Activated CD8-positive, alpha-beta memory T cell treated with anti-CD3 and anti-CD28 coated beads for 1 hour (primary cell): ENCODE data around the gene TRMT13.
"Not testable (repeated sequence)": the region's sequence is repeated elsewhere in the genome, so short reads cannot be mapped to it uniquely, and the experiment has no call there.

ENCODE experiments used
- DNase-seq, 2 donors: peaks; one replicate each; pipeline ENCODE4 v3.0.0-alpha.2; 2020; ENCODE audit warnings: low read depth in 1 of 2; ENCODE audit errors: extremely low read depth in 1 of 2

The TRMT13 gene

DNA sequence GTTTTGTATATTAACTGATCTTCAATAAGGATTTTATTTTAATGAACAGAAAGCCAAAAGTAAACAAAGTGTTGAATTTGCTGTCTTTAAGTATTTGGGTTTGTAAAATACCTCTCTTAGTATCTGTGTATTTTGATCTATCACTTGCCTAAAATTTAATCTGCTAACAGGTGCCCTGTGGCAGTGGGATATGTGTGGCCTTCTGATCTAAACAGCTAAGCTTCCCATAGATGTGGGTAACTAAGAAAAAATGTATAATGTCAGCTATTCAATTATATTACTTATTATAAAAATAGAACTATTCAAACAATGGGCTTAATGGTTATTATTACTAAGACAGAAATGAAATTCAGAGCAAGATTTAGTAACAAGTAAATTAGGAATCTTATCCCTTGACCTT, 29.9 kb downstream of the TRMT13 start:
- no peak for DNase-seq

DNA sequence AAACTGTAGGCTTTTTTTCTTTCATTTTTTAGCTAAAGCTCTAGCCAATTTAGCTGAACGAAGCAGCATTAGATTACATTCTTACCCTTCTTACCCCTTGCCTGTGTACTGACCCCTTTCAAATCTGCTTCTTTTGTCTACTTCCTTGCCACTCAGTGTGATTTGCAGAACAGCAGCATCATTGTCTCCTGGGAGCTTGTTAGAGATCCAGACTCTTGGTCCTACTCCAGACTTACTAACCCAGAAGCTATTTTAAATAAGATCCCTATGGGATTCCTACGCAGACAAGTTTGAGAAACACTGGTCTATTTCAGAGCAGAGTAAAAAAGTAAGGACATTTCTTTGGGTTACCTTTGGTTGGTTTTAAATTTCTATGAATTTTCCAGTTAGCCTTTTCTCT, 31.3 kb downstream of the TRMT13 start:
- no peak for DNase-seq

DNA sequence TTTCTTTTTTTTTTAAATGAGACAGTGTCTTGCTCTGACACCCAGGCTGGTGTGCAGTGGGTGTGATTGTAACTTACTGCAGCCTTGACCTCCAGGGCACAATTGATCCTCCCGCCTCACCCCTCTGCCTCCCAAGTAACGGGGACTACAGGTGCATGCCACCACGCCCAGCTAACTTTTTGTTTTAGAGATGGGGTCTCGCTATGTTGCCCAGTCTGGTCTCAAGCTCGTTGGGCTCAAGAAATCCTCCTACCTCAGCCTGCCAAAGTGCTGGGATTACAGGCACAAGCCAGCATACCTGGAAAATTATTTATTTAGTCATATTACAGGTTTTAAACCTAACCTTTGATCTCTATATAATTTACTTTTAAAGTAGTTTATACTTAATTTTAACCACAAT, 31.7 kb downstream of the TRMT13 start:
- DNase-seq, result no peak

DNA sequence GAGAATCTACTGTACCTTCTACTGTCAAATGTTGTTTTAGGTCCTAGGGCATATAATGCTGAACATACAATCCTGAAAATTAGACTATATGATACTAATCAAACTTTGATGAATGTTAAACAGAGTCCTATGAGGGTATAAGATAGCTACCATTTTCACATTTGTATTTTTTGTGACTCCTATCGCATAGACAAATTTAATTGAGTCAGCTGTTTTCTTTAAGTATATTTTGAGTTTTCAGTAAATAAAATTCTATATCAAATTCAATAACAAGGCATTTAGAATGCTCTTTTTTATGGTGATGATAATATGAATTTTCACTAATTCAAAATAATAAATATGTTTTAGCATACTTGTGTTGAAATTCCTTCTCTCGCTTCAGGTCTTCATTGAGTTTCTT, 35.1 kb downstream of the TRMT13 start:
- no peak for DNase-seq

DNA sequence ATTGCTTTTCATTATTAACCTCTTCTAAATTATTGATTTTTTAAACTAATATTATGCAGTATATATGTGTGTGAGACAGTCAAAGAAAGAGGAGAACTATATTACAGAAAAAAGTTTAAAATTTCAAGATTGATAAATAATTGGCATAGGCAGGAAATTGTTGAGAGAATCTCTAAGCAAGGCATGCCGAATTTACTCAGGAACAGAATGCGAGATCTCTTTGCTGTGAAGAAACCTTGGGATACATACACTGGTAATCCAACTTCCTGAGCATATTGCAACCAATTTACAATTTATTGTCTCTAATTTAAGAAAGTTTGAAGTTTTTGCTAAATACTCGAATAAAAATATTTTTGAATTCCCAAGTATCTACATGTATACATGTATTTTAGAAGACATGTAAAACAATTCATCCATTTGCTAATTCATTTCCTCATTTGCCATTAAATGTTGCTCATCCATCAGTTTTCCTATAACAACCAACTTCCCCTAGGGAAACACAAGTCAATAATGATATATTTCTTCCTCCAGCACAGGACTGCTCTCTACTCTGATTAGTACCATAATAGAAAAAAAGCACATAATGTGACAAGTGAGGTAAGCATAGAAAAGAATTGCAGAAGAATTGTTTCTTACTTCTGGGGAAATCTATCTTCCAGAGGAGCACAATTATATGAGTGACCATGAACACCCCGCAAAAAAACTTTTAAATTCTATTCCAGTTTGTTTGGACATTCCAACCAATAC, 44.5 kb downstream of the TRMT13 start:
- no peak for DNase-seq

DNA sequence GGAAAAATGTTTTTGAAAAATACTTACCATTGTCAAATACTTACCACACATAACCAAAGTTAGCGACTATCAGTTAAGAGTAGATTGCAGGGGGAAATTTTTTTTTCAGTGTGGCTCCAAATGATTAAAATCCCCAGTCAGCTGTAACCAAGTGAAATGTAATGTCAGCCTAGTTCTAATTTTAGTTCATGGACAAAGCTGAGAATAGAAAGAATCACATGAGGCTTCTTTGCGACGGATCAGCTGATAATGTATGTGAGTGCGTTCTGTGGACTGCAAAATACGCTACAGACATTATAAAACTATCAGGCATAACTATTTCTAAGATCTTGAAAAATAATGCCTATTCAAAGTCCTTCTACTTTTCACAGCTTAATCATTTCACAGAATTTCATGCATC, 45.1 kb downstream of the TRMT13 start, which contains the start of gene LRRC39:
TSS of gene LRRC39 (minus strand) at position 166 of the 400 bp plus-strand sequence. CDS start 9,740 bp downstream, outside the sequence.
- no peak for DNase-seq

DNA sequence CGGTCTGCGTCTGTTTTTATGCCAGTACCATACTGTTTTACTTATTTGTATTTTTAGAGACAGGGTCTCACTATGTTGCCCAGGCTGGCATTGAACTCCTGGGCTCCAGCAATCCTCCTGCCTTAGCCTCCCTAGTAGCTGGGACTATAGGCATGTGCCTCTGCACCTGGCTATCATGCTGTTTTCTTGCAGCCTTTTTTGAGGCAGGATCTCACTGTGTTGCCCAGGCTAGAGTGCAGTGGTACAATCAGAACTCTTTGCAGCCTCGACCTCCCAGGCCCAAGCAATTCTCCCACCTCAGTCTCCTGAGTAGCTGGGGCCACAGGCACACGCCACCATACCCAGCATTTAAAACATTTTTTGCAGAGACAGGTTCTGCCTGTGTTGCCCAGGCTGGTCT, 50.4 kb downstream of the TRMT13 start:
- DNase-seq, result no peak

DNA sequence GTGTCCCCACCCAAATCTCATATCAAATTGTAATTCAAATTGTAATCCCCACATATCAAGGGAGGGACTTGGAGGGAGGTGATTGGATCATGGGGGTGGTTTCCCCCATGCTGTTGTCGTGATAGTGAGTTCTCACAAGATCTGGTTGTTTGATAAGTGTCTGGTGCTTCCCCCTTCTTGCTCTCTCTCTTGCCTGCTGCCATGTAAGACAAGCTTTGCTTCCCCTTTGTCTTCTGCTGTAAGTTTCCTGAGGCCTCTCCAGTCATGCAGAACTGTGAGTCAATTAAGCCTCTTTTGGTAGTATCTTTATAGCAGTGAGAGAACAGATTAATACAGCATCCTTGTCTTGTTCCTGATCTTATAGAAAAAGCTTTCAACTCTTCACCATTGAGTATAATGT, 51.6 kb downstream of the TRMT13 start:
- no peak for DNase-seq

DNA sequence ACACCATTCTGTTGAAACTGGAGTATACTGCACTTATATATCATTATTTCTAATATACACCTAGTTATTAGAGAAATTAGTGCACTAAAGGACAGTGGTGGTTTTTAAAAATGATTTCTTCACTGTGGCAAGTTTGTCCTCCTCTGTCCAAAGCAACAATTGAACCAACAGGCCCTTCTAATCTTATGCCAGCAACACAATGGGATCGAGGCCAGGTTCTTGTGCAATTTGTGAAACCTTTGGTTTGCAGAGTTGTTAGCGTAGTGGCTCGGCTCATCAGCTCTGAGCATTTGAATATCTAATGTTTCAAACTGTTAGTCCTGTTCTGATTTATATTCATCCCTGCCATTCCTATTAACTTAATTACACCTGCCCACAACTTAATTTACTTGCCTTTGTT, 54.9 kb downstream of the TRMT13 start:
- DNase-seq, result no peak

DNA sequence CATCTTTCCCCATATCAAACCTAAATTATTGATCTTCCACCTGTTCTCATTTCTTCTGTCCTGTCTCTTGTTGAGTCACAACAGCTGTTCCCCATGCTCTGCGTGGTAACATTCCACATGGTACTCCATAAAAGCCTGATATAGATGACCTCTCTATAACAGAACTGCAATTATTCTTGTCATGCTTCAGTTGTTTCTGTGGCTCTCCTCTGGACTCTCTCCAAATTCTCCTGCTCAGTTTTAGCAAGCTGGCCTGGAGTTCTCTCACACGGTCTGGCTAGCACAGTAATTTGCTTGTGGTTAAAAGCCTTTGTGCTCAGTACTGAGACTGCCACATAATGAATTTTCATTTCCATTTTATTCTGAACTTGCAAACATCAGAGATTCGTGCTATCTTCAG, 55.7 kb downstream of the TRMT13 start:
- no peak for DNase-seq

DNA sequence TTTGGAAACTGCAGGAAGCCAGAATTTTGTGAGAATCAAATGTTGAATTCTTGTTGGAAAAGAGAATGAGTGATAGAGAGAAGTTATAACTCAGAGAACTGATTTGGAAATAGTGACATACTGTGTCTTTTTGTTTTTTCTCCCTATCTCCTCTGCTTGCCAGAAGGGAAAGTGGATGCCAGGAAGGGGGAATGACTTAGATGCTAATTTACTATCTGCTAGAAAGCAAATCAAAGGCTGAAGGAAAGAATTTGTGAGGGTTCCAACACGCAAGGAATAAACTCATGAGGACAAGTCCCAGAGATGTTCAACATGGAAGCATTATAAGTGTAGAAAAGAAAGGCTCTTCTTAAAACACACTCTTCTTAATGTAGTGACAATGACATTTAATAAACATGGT, 65.6 kb downstream of the TRMT13 start:
- no peak for DNase-seq

DNA sequence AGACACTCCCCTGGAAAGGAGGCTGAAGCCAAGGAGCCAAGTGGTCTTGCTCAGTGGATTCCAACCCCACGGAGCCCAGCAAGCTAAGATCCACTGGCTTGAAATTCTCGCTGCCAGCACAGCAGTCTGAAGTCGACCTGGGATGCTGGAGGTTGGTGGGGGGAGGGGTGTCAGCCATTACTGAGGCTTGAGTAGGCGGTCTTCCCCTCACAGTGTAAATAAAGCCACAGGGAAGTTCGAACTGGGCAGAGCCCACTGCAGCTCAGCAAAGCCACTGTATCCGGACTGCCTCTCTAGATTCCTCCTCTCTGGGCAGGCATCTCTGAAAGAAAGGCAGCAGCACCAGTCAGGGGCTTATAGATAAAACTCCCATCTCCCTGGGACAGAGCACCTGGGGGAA, 67.1 kb downstream of the TRMT13 start:
- DNase-seq, result not testable (repeated sequence)
